ENCODE results near the gene KCTD15.
"Not testable (repeated sequence)": the region's sequence is repeated elsewhere in the genome, so short reads cannot be mapped to it uniquely, and the experiment has no call there.

KCTD15 gene

GRCh38 chr19:33813391-33814101 is 16.9 kb downstream of the KCTD15 start:
- H3K4me3 ChIP-seq (ENCODE audit: low read depth, low read length) = no peak overlapping the region

DNA sequence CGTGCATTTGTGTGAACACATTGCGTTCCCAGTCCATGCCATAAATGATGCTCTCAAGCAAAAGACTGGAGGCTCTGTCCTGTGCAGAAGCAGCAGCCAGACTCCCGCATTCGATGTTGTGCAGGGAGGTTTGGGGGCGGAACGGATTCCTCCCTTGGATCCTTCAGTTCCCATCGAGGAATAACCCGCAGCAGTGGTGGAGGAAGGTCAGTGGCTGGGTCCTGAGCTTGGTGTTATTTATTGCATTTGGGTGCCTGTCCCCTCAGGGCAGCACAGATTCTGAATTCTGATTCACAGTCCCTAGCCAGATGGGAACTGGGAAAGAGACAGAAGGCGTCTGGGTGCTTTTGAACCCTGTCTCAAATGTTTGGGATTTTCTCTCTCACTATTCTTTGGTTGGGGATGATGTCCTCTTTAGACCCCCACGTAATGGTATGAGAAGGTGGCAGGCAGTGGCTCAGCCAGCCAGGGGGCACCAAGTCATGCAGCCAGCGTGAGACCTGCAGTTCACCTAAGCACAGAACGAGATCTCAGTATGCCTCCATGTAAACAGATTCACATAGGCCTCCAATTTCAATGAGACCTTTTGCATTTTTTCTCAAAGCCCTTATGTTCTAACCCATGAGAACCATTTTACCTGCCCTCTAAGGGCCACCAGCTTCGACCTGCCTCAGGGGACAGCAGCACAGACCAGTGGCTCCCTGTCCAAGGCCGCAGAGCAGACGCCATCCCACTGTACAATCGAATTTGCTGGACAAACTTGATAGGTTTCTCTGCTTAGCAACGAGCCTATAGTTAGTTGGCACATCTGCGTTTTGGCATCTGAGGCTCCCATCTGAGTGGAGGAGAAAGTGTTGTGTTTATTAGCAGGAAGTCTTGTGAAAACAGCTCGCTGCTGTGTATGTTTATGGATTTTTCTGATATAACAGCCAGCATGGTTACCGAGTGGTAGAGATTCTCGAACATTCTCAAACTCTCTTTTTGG is 17.8 kb downstream of the KCTD15 start:
- H3K4me3 ChIP-seq (ENCODE audit: low read depth, low read length) = no peak overlapping the region

DNA sequence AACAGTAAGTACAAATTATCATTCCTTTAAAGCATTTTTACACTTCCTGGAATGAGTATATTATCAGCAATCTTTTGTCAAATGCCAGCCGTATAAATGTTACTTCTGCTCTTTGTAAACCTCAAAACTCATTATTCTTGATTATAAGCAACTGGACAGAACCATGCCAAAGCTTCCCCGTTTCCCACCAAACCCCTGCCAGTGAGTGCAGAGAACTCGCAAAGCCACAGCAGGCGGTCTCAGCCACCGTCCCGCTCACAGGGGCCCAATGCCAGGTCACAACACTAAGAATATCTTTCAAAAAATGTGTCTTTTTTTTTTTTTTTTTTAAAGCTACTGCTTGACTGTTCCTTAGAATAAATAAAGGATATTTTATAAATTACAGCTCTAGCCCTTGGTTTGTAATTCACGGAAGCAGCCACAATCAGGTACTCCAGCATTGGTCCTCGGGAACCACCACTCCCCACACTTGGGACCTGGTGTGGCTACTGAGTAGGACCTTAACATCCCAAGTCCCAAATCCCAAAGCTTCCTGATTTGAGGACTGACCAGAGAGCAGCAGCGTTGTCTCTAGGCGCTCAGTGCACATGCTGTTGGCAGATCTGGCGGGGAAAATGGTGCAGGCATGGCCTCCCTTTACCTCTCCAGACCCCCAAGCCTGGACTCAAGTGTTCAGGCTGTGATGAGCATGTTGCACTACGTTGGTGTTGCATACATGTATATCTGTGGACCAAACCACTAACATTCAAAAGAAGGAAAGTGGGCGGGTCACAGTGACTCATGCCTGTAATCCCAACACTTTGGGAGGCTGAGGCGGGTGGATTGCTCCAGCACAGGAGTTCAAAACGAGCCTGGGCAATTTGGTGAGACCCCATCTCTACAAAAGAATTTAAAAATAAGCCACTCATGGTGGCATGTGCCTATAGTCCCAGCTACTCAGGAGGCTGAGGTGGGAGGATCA is 19.0 kb downstream of the KCTD15 start:
- H3K4me3 ChIP-seq (ENCODE audit: low read depth, low read length) = no peak overlapping the region

GRCh38 chr19:33818411-33818810 is 21.7 kb downstream of the KCTD15 start:
- no peak overlapping the region for H3K4me3 ChIP-seq (ENCODE audit: low read depth, low read length)

GRCh38 chr19:33819078-33819477 is 22.4 kb downstream of the KCTD15 start:
- not testable (repeated sequence) for H3K4me3 ChIP-seq (ENCODE audit: low read depth, low read length)

DNA sequence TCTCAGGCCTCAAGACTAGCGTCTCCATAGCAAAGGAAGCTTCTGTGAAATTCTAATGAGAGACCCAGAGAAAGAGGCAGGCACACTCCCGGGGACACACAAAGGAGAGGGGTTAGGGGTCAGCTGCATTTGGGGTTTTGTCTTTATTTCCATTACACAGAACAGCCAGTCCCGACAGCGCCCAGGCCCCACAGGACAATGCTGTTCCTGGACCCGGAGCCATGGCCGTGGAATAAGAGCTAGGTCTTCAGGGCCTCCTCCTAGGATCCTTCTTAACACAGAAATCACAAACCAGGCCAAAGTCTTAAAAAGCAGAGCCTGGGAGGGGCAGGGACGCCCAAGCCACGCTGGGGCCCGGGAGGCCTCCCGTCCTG is 22.8 kb downstream of the KCTD15 start:
- peak overlapping the region; percentile 45 for H3K4me3 ChIP-seq (ENCODE audit: low read depth, low read length)

DNA sequence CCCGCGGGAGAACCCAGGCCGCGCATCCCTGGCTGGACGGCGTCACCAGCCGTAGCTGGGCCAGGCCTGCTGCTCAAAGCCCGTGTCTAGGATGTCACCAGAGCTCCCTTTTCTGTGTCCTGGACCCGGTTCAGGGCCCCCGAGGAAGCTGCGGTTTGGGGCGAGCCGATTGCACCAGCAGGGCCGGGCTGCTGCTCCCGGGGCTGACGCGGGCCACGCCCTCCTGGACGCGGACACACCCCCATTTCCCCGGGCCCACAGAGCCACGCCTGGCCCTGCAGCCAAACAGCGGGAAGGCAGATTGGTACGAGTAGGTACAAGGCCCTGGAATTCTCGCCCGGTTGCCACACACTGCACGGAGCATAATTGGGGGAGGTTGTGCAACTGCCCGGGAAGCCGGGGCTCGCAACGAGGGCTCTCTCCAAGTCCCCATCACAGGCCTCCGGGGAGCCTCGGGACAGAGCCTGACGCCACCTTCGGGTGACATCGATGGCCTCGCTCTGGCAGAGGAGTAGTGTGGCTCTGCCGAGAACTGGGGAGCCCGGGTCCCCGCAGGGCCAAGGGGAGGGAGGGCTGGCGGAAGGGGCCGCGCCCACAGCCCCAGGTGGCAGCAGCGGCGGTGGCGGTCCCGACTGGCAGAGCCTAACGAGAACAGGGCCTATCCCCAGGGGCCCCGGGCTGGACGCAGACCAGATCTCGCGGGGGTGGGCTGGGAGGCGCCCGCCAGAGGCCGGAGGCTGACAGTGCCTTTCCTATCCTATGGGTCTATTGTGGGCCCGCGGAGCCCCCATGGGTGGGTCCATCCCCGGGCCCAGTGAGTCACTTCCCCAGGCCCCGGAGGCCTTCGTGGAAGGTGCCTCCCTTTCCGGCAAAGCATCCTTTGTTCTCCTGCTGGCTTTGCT is 23.5 kb downstream of the KCTD15 start:
- peak overlapping the region; percentile 45 for H3K4me3 ChIP-seq (ENCODE audit: low read depth, low read length)

DNA sequence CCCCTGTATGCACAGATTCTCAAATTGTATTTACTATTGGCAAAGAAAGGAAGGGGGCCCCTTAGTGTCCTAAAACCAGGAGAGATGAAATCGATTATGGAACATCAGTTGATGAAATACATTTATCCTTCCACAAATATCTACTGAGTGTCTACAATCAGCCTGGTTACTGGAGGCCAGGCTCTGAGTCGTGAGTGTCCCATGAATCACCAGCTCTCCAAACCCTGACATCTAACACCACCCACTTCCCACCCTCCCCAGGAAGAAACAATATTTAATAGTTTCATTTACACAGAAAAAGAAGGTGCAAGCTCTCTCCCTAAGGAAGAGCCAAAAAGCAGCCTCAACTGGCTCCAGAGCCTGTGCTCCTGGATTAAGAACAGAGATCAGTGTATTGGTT is 25.2 kb downstream of the KCTD15 start:
- no peak overlapping the region for H3K4me3 ChIP-seq (ENCODE audit: low read depth, low read length)

GRCh38 chr19:33823341-33823740 is 26.7 kb downstream of the KCTD15 start:
- H3K4me3 ChIP-seq (ENCODE audit: low read depth, low read length) = no peak overlapping the region

DNA sequence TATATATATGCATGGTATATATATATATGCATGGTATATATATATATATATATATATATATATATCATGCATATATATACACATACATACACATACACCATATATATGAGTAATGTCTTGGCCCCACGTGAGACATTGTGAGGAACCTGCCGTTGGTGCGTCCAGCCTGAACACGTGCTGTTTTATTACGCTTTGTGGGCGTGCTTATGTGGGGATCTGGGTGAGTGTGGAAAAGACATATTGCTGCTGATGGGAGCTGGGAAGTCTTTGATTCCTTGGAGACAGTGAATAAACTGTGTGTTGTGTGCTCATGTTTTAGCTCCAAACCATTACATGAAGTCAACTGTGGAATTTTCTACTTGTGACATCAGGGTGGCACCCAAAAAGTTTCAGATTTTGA is 28.9 kb downstream of the KCTD15 start:
- H3K4me3 ChIP-seq (ENCODE audit: low read depth, low read length) = no peak overlapping the region

- H3K4me3 ChIP-seq (ENCODE audit: low read depth, low read length) = no peak overlapping the region
Observed at GRCh38 chr19:33826521-33826920, 29.9 kb downstream of the KCTD15 start.

DNA sequence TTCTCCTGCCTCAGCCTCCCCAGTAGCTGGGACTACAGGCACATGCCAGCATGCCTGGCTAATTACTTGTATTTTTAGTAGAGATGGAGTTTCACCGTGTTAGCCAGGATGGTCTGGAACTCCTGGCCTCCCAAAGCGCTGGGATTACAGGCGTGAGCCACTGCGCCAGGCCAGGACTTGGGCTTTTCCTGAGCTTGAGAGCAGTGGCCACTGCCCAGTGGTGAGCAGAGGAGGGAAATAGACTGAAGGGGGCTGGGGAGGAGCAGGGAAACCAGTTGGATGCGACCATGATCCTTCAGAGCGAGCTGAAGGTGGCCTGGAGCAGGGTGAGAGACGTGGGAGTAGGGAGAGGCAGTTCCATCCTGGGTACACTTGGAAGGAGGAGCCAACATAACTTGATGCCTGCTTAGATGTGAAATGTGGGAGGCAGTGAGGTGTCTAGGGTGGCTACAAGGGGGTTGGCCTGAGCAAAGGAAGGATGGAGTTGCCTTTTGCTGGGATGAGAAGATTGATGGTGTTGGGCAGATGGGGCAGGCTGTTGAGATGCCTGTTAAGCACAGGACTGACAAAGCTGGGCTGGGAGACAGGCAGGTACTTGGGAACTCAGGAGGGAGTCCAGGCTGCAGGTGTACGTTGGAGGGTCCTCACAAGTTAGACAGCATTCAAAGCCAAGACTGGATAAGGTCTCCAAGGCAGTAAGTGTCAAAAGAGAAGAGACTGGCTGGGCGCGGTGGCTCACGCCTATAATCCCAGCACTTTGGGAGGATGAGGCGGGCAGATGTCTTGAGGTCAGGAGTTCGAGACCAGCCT is 31.8 kb downstream of the KCTD15 start:
- no peak overlapping the region for H3K4me3 ChIP-seq (ENCODE audit: low read depth, low read length)

GRCh38 chr19:33830264-33830663 is 33.6 kb downstream of the KCTD15 start:
- no peak overlapping the region for H3K4me3 ChIP-seq (ENCODE audit: low read depth, low read length)

DNA sequence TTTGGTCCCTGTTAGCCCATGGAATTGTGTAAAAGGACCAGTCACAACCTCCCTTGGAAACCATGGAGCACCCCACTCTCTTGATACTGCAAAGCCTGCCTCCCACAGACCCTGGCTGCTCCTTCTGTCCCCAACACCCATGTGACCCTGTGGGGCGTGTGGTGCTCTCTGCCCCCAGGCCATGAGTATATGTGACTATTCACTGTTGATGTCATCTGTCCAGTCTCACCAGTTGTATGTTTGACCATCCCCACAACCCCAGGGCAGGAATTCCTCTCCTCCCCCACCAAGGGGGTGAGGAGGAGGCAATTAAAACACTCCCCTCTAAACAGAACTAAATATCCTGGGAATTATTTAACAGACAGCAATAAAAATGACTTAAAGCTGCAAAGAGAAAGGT is 35.2 kb downstream of the KCTD15 start:
- no peak overlapping the region for H3K4me3 ChIP-seq (ENCODE audit: low read depth, low read length)

- H3K4me3 ChIP-seq (ENCODE audit: low read depth, low read length) = no peak overlapping the region
Observed at GRCh38 chr19:33832633-33833032, 36.0 kb downstream of the KCTD15 start.

DNA sequence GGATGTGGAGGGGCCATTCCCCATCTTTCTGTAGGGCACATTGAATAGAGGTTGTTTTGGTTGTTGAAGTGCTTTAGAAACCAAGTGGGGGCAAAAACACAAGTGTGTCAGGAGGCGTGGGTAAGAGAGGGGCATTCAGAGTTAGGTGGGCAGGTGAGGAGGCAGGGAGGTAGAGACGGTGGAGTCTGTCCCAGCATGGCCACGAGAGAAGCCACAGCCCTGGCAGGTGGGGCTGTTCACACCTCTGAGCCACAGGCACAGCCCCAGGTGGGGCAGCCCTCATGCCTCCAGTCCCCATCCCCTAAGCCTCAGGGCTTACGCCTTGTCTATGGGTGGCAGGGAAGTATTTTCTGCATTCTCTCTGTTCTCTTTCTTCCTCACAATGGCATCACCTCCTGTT is 43.7 kb downstream of the KCTD15 start:
- H3K4me3 ChIP-seq (ENCODE audit: low read depth, low read length) = no peak overlapping the region

- no peak overlapping the region for H3K4me3 ChIP-seq (ENCODE audit: low read depth, low read length)
Observed at GRCh38 chr19:33840783-33841182, 44.1 kb downstream of the KCTD15 start.

GRCh38 chr19:33841685-33842084 is 45.0 kb downstream of the KCTD15 start:
- no peak overlapping the region for H3K4me3 ChIP-seq (ENCODE audit: low read depth, low read length)

GRCh38 chr19:33844478-33844877 is 47.8 kb downstream of the KCTD15 start:
- no peak overlapping the region for H3K4me3 ChIP-seq (ENCODE audit: low read depth, low read length)

All from iPS-11a (cell line).